Measurements from ENCODE around the gene C14orf93.
A peak's percentile ranks its signal among the peaks of the same experiment; 100 is the strongest.

Gene C14orf93

DNA sequence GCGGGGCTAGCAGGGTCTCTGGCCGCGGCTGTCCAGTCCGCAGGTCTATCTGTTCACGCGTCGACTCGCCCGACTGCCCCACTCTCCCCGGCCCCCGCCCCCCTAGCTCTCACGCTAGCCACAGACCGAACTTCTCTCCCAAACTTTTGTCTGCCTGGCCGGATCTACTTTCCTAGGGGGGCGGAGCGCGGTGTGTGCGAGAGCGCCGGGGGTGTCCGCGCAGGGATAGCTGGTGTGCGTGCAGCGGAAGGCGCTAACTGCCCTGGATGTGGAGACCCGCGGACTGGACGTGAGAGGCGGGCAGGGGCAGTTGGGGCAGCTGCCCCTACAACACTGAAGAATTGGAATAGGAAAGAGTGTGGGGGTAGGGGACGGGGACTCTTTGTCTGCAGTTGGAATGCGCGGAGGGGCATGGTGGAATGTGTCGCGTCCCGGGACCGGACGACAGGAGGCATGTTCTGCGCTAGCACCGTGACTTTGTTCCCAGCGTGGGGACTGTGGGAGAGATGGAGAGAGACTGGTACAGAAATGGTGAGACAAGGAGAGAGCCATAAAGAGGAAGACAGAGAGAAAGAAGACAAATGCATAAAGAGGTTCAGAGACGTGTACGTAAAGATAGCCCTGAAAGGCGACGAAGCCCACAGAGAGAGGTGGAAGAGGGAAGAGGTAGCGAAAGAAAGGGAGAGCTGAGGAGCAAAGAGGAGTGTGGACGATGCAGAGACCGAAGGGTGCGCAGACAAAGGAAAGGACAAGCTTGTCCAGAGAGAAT is 27.3 kb downstream of the C14orf93 start, which contains the start of gene AJUBA:
Gene AJUBA (minus strand): TSS at position 75 of the 769 bp plus-strand sequence. CDS start 285 bp downstream, outside the sequence.
- Histone ChIP-seq H3K9ac (ENCODE audit: low read length) (peak within 1 kb of the TSS; percentile 61), H3K79me2 (ENCODE audit: low read length) (no peaks in the 10 kb centered on the region), H3K9me3 (ENCODE audit: insufficient read depth, low read length) (no peaks in the 10 kb centered on the region), H2AFZ (ENCODE audit: low read depth, low read length) (peak within 1 kb of the TSS; percentile 35; the same call in 1 of the 2 replicates), H3K4me1 (ENCODE audit: low read length) (no peaks in the 10 kb centered on the region), H4K20me1 (ENCODE audit: insufficient read depth, low read length) (no peaks in the 10 kb centered on the region), H3K4me2 (ENCODE audit: low read length) (peak within 1 kb of the TSS; percentile 72), H3K36me3 (replicated peaks; ENCODE audit: low read depth, low read length) (no peaks in the 10 kb centered on the region), H3K27ac (ENCODE audit: low read length) (no peak within 1 kb of the TSS), H3K4me3 (ENCODE audit: low read length) (peak within 1 kb of the TSS; percentile 74), H3K27me3 (ENCODE audit: low read depth, low read length) (no peaks in the 10 kb centered on the region)
- no peak for TF ChIP-seq EZH2phosphoT487 (IDR thresholded peaks at IDR 0.05; ENCODE audit: low read depth)
- TF ChIP-seq, protein P1, sequence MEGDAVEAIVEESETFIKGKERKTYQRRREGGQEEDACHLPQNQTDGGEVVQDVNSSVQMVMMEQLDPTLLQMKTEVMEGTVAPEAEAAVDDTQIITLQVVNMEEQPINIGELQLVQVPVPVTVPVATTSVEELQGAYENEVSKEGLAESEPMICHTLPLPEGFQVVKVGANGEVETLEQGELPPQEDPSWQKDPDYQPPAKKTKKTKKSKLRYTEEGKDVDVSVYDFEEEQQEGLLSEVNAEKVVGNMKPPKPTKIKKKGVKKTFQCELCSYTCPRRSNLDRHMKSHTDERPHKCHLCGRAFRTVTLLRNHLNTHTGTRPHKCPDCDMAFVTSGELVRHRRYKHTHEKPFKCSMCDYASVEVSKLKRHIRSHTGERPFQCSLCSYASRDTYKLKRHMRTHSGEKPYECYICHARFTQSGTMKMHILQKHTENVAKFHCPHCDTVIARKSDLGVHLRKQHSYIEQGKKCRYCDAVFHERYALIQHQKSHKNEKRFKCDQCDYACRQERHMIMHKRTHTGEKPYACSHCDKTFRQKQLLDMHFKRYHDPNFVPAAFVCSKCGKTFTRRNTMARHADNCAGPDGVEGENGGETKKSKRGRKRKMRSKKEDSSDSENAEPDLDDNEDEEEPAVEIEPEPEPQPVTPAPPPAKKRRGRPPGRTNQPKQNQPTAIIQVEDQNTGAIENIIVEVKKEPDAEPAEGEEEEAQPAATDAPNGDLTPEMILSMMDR (IDR thresholded peaks at IDR 0.05; ENCODE audit: low read depth, low read length) = no peak

DNA sequence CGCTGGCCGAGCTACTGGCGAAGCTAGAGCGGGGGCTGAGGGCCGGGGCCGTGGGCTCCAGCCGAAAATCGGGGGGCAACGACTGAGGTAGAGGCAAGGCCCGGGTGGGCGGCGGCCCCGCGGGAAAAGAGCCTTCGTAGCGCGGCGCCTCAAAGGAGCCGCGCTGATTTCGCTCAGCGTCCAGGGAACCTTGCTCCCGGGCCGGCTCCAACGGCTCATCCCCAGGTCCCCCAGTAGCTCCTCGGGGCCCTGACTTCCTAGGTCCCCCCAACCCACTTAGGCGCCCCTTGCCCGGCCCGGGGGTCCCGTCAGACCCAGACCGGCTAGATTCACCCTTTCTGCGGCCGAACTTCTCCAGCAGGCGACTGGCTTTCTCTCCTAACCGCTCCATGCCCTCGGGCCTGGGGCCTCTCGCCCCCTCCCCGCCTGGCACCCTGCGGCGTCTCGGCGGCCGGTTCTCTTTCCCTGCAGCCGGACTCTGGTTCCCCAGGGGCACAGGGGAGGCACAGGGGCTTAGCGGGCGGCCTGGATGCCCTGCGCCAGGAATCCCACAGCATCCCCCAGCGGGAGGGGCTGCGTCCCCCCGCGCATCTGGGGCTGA is 28.0 kb downstream of the C14orf93 start:
- H3K4me3 ChIP-seq (ENCODE audit: low read length) = peak overlapping the region; percentile 74
- H3K79me2 ChIP-seq (ENCODE audit: low read length) = no peaks in the 10 kb centered on the region
- no peaks in the 10 kb centered on the region for H4K20me1 ChIP-seq (ENCODE audit: insufficient read depth, low read length)
- no peaks in the 10 kb centered on the region for H3K27me3 ChIP-seq (ENCODE audit: low read depth, low read length)
- H3K27ac ChIP-seq (ENCODE audit: low read length) = no peak overlapping the region
- no peaks in the 10 kb centered on the region for H3K36me3 ChIP-seq (replicated peaks; ENCODE audit: low read depth, low read length)
- peak overlapping the region; percentile 35; the same call in 1 of the 2 replicates for H2AFZ ChIP-seq (ENCODE audit: low read depth, low read length)
- peaks cover 1% of the 10 kb centered on the region for H3K4me1 ChIP-seq (ENCODE audit: low read length)
- H3K4me2 ChIP-seq (ENCODE audit: low read length) = peak overlapping the region; percentile 64
- no peaks in the 10 kb centered on the region for H3K9me3 ChIP-seq (ENCODE audit: insufficient read depth, low read length)
- peak overlapping the region; percentile 61 for H3K9ac ChIP-seq (ENCODE audit: low read length)
- TF ChIP-seq EZH2phosphoT487 (IDR thresholded peaks at IDR 0.05; ENCODE audit: low read depth) = no peak
- TF ChIP-seq, protein P1 (IDR thresholded peaks at IDR 0.05; ENCODE audit: low read depth, low read length) = no peak

DNA sequence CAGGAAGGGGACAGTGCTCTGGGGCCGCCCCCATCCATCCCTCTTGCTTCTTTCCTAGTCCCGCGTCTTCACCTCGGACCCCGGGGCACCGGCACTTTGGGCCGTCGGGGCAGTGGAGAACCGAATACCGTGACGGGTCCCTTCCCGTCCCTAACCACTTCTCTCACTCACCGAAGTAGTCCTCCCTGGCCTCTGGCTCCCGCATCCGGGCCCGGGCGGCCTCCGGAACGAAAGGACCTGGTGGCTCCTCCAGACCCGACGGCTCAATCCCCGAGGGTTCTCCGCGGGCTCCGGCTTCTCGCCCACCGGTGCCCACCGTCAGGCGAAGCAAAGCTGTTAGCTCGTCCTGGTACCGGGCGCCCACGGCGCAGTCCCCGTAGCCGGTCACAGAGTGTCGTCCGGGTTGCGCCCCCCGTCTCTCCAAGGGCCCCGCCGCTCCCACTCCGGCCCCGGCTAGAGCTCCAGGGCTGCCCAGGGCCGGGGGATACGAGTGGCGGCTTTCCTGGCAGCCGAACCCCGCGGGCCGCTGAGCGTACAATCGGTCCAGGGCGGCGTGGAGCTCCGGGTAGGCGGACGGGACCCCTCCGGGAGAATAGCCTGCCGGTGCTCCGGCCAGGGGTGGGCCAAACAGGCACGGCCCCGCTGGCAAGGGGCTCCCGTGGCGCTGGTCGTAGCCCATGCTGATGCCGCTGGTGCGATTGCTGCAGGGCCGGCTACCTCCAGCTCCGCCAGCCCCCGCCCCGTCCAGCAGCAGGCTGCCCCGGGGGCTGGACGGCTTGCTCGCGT is 28.7 kb downstream of the C14orf93 start:
- Histone ChIP-seq H3K79me2 (ENCODE audit: low read length) (no peaks in the 10 kb centered on the region), H3K4me3 (ENCODE audit: low read length) (peak overlapping the region; percentile 72), H4K20me1 (ENCODE audit: insufficient read depth, low read length) (no peaks in the 10 kb centered on the region), H3K36me3 (replicated peaks; ENCODE audit: low read depth, low read length) (no peaks in the 10 kb centered on the region), H2AFZ (ENCODE audit: low read depth, low read length) (peak overlapping the region; percentile 61; the same call in 1 of the 2 replicates), H3K9ac (ENCODE audit: low read length) (peak overlapping the region; percentile 39; the same call in 1 of the 2 replicates), H3K27ac (ENCODE audit: low read length) (no peak overlapping the region), H3K4me2 (ENCODE audit: low read length) (peak overlapping the region; percentile 57), H3K4me1 (ENCODE audit: low read length) (peaks cover 5% of the 10 kb centered on the region), H3K27me3 (ENCODE audit: low read depth, low read length) (no peaks in the 10 kb centered on the region), H3K9me3 (ENCODE audit: insufficient read depth, low read length) (no peaks in the 10 kb centered on the region)
- no peak for TF ChIP-seq EZH2phosphoT487 (IDR thresholded peaks at IDR 0.05; ENCODE audit: low read depth)
- TF ChIP-seq, protein P1 (IDR thresholded peaks at IDR 0.05; ENCODE audit: low read depth, low read length) = no peak

Data from OCI-LY3 (cell line).